A673 (cell line): ENCODE results near the gene PSTPIP2. TPM values are rescaled to one million over a fixed set of nuclear protein-coding genes. Genes with fewer than 3 reads are reported as not detected.

Source experiments
- BruUV-seq: library from RNA; stranded (reverse); fragments of 400-500 nt; replicated peaks from 2 replicates; lab custom pipeline; 2021; lab: Mats Ljungman, UMichigan
- CTCF ChIA-PET: fragments of 300-600 bp; sonication (Branson Sonifier 250); formaldehyde crosslinking; loops from one replicate; lab custom pipeline; 2022; ENCODE audit warnings: antibody characterized with exemption; lab: Charles Lee
- POLR2A ChIA-PET: fragments of 300-600 bp; sonication (Branson Sonifier 250); formaldehyde crosslinking; loops from one replicate; lab custom pipeline; 2022; ENCODE audit warnings: antibody characterized with exemption; ENCODE audit not compliant: low non-redundant PET; lab: Charles Lee
- DNase-seq: peaks from one replicate; pipeline ENCODE4 v3.0.0-alpha.2; 2015; ENCODE audit warnings: low spot score
- H3K27ac ChIP-seq: fragments of 200-600 bp; sonication (generic); 2 replicates; pipeline ENCODE4 v1.5.1; 2016; ENCODE audit warnings: mixed run types, low read depth, mild to moderate bottlenecking, mixed read lengths, antibody characterized with exemption, low read length; ENCODE audit not compliant: poor library complexity, severe bottlenecking
- H3K27me3 ChIP-seq: fragments of 200-600 bp; sonication (generic); replicated peaks from 2 replicates; pipeline ENCODE4 v1.6.1; 2017; ENCODE audit warnings: mixed run types, low read depth, mild to moderate bottlenecking, mixed read lengths, antibody characterized with exemption, low read length; ENCODE audit not compliant: insufficient read depth, poor library complexity
- H3K36me3 ChIP-seq: fragments of 200-600 bp; sonication (generic); 2 replicates; pipeline ENCODE4 v1.6.1; 2016; ENCODE audit warnings: mixed run types, mild to moderate bottlenecking, mixed read lengths, antibody characterized with exemption, low read length; ENCODE audit not compliant: insufficient read depth, poor library complexity, severe bottlenecking
- H3K4me1 ChIP-seq: fragments of 200-600 bp; sonication (generic); 2 replicates; pipeline ENCODE4 v1.6.1; 2017; ENCODE audit warnings: mixed run types, mild to moderate bottlenecking, mixed read lengths, antibody characterized with exemption, low read length; ENCODE audit not compliant: insufficient read depth, poor library complexity, severe bottlenecking
- H3K4me3 ChIP-seq: fragments of 200-600 bp; sonication (generic); 2 replicates; pipeline ENCODE4 v1.5.1; 2016; ENCODE audit warnings: low read depth, mixed run types, mild to moderate bottlenecking, mixed read lengths, low read length; ENCODE audit not compliant: poor library complexity, severe bottlenecking
- H3K9me3 ChIP-seq: fragments of 200-600 bp; sonication (generic); 2 replicates; pipeline ENCODE4 v1.6.1; 2016; ENCODE audit warnings: mixed run types, low read depth, mild to moderate bottlenecking, mixed read lengths, antibody characterized with exemption, low read length; ENCODE audit not compliant: poor library complexity, severe bottlenecking
- EZH2 ChIP-seq: fragments of 200-600 bp; sonication (generic); IDR thresholded peaks from 2 replicates; pipeline ENCODE4 v1.6.1; 2017; ENCODE audit warnings: borderline replicate concordance, low read depth, mild to moderate bottlenecking, mixed read lengths, antibody characterized with exemption, low read length; ENCODE audit not compliant: poor library complexity, severe bottlenecking
- intact Hi-C: fragments of 100-400 bp; cut with micrococcal nuclease; formaldehyde crosslinking; loops from one replicate; pipeline ENCODE4 v1.10.0; 2022; ENCODE audit not compliant: unreplicated experiment
- total RNA-seq: library from RNA; stranded (reverse); gene quantifications from 2 replicates; pipeline ENCODE4 v1.2.3, GENCODE V29; 2021
- TF ChIP-seq, protein P1 (sequence below): fragments of 300-800, 200-600 bp; sonication (generic); conservative IDR thresholded peaks from 2 replicates; pipeline ENCODE4 v1.5.1; 2017; ENCODE audit warnings: low read depth, mild to moderate bottlenecking, antibody characterized with exemption, low read length, moderate library complexity, mixed read lengths

PSTPIP2 gene
- total RNA-seq, 1 experiment from 2014 or later = 5.7 TPM

- Histone ChIP-seq H3K4me3 (no peak overlapping the region), H3K4me1 (peaks cover 6% of the 10 kb centered on the region), H3K27me3 (peaks cover under 1% of the 10 kb centered on the region), H3K27ac (no peak overlapping the region), H3K9me3 (no peaks in the 10 kb centered on the region), H3K36me3 (no peaks in the 10 kb centered on the region)
- ChIA-PET POLR2A (no interaction called here), CTCF (interaction anchor here (1.3 kb wide), 1 partner anchor 39 kb away, joined by 3 read pairs; no protein-coding TSS in a partner anchor)
- peak; percentile 73 for DNase-seq
- intact Hi-C loops = no loop called here
- no TSS peak for BruUV-seq
- no peak for TF ChIP-seq EZH2
- TF ChIP-seq, protein P1, sequence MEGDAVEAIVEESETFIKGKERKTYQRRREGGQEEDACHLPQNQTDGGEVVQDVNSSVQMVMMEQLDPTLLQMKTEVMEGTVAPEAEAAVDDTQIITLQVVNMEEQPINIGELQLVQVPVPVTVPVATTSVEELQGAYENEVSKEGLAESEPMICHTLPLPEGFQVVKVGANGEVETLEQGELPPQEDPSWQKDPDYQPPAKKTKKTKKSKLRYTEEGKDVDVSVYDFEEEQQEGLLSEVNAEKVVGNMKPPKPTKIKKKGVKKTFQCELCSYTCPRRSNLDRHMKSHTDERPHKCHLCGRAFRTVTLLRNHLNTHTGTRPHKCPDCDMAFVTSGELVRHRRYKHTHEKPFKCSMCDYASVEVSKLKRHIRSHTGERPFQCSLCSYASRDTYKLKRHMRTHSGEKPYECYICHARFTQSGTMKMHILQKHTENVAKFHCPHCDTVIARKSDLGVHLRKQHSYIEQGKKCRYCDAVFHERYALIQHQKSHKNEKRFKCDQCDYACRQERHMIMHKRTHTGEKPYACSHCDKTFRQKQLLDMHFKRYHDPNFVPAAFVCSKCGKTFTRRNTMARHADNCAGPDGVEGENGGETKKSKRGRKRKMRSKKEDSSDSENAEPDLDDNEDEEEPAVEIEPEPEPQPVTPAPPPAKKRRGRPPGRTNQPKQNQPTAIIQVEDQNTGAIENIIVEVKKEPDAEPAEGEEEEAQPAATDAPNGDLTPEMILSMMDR = no peak
These were observed 37.8 kb downstream of the PSTPIP2 start for GRCh38 chr18:46034230-46034629.

GRCh38 chr18:46031741-46032140 is 40.3 kb downstream of the PSTPIP2 start:
- Histone ChIP-seq H3K36me3 (no peaks in the 10 kb centered on the region), H3K4me1 (peaks cover 6% of the 10 kb centered on the region), H3K4me3 (no peak overlapping the region), H3K27me3 (peaks cover 11% of the 10 kb centered on the region), H3K27ac (no peak overlapping the region), H3K9me3 (no peaks in the 10 kb centered on the region)
- CTCF ChIA-PET = no interaction called here
- intact Hi-C loops = no loop called here
- DNase-seq = no peak
- POLR2A ChIA-PET = no interaction called here
- BruUV-seq = no TSS peak
- TF ChIP-seq, protein P1 = no peak
- TF ChIP-seq EZH2 = no peak

- intact Hi-C loops = no loop called here
- TF ChIP-seq, protein P1 = no peak
- TF ChIP-seq EZH2 = no peak
- POLR2A ChIA-PET = no interaction called here
- peak overlapping the region; percentile 42 for H3K4me3 ChIP-seq
- CTCF ChIA-PET = no interaction called here
- H3K36me3 ChIP-seq = no peaks in the 10 kb centered on the region
- H3K9me3 ChIP-seq = no peaks in the 10 kb centered on the region
- no peak overlapping the region for H3K27ac ChIP-seq
- no TSS peak for BruUV-seq
- no peak for DNase-seq
- no peaks in the 10 kb centered on the region for H3K4me1 ChIP-seq
- peaks cover 11% of the 10 kb centered on the region for H3K27me3 ChIP-seq
These were observed 43.5 kb downstream of the PSTPIP2 start for GRCh38 chr18:46028536-46028891.
